Glomerular endothelial cell (primary cell): Measurements from ENCODE around the gene CRKL. TPM values are rescaled to one million over a fixed set of nuclear protein-coding genes. Genes with fewer than 3 reads are reported as not detected.
"Not testable (repeated sequence)": the region's sequence is repeated elsewhere in the genome, so short reads cannot be mapped to it uniquely, and the experiment has no call there.

Source experiments
- DNase-seq: peaks from one replicate; pipeline ENCODE4 v3.0.0-alpha.2; 2011; ENCODE audit warnings: low read depth, low spot score; ENCODE audit errors: extremely low read depth
- total RNA-seq: library from RNA; depleted of rRNA; stranded (reverse); fragments of >200 nt; gene quantifications from 2 replicates; pipeline ENCODE4 v1.2.3, GENCODE V29; 2015

CRKL gene
- total RNA-seq, 1 donor from 2014 or later = 51.5 TPM

DNA sequence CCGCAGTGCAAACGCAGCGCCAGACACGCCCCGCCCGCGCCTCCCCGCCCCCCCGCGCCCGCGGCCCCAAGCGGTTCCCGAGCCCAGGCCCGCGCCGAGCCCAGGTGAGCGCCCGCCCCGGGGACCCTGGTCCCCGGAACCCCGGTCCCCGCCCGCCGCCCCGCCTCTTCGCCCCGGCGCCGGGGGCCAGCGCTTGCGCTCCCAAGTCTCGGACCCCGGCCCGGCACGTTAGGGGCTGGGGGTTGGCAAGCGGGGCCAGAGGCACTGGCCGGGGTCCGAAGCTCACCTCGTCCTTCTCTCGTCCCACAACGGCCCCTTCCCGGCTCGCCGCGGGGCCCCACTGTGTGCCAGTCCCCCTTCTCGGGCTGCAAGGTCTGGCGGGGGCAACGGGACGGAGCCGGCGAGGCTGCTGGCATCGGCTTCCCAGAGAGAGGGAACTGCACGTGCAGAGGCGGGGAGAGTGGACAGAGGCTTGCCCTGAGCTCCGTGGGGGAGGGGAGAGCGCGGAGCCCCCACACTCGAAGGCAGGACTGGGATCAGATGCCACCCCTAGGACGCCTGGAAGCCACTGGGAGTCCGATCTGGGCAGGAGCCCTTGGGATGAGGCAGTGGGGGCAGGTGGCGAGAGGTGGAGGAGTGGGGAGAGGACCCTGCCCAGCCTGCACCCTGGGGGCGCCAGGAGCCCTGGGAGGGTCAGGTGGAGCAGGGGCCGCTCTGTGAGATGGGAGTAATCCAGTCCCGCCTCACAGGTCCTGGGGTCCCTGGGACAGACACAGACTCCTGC lies 48.1 kb downstream of the CRKL start:
- DNase-seq = no peak

DNA sequence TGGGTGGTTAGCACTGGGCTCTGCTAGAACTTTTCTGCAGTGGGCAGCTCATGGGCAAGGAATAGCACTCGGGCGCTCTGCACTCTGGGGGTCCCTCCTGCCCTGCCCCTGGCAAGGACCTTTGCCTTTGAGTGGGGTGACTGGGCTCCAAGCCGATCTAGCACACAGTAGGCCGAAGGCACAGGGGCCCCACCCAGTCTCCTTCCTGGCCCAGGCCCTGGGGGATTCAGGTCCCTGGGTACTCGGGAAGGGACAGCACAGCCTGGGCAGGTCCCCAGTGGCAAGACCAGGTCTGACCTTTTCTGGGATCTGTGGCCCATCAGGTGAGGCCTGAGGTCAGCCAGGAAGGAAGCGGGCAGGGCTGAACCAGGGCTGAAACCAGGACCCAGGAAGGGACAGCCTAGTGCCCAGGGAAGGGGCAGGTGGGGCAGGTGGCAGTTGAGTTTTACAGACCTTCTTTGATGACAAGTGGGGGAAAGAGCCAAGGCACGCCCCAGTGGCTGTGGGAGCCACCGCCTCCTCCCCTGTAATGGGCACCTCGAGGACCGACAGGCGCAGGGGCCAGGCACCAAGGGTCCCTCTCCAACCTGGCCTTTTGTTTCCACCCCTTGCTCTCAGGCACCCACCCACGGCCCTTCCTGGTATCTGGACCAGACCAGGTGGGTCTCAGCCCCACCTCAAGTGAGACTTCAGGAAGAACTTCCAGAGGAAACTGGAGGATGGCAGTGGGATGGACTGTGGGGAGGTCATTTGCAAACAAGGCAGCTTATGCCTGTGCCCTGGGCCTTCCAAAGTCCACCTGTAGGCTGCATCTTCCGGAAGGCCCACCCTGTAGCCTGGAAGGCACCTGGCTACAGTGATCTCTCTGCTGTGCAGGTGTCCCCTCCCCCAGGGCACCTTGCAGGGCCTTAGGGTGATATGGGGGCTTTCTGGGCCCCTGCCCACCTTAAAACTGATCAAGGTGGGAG lies 49.0 kb downstream of the CRKL start:
- no peak for DNase-seq

DNA sequence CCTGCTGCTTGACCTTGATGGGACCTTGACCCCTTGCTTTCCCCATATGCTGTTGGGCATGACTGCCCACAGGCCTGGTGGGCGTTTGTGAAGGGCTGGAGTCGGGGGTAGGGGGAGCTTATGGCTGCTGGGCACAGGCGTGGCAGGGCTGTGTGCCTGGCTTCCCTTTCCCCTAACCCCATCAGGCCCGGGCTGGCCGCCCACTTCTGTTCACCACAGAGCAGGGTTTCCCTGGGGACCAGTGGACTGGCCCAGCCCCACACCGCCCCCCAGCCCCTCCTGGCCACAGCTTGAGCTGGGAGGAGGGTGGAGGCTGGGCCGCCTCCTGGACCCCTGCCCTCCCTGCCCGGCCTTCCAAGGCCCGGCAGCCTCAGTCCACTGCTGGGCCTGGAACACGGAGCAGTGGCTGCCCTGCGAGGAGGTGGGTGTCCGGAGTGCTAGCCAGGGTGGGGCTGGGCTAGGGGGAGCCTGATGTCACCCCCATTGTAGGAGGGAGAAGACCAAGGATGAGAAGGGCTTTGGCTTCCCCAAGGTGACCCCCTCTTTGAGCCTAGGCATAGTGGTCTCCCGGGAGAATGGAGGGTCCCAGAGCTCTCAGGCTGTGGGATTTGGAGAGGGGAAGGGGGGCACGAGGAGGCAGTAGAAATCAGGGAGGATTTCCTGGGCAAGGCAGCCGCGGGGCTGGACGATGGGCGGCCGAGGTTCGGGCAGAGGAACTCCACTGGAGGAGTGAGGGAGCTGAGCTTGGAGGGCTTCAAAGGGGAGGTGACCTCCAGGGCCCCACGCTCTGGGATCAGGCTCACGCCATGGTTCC lies 49.9 kb downstream of the CRKL start, which contains the start of gene AIFM3:
TSS of gene AIFM3 (plus strand) at position 373 of the 814 bp plus-strand sequence. CDS start 690 bp downstream, outside the sequence.
- DNase-seq = no peak

DNA sequence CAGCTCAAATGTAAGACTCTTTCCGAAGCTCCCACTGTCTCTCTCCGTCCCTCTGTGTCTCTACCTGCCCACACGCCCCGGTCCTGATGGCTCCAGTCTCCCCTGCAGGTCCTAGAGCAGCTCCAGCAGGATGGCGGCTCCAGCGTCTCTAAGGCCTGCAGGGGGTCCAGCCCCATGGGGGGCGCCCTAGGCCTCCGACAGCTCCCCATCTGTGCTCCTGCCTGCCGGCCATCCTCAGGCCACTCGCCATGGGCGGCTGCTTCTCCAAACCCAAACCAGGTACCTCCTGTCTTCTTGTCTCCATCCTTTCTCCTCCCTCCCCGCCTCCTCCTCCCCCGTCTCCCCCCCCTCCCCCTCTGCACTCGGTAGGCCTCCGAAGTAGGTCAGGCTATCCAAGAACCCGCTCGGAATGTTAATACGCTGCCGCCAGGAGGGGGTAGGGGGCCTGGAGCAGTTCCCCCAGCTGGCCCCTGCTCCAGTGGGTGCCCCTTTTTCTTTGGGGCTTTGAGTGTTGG lies 50.5 kb downstream of the CRKL start:
- no peak for DNase-seq

DNA sequence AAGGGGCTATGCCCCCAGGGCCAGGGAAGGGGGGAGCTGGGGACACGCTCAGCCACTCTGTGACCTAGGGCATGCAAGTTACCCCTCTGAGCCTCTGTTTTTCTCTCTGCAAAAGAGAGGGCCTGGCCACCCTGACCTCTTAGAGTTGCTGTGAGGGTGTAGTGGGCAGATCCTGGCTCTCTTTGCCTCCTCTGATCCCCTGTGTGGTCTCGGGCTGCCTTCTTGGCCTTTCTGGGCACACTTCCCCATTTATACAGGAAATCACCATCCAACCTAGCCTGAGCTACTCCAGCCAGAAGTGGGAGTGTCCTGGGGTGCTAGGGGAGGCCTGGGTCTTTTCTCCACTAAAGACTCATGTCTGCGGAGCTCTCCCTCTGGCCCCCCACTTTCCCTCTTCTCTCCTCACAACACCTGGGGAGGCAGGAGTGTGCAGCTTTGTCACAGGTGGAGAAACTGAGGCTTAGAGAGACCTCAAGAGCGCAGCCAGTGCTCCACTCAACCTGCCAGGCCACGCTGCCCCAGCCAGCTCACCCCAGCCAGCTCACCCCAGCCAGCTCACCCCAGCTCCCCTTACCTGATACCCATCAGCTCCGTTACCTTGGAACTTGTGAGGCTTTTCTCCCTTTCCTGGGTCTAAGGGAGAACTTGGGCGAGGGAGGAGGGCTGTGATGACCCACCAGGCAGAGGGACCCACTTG lies 51.2 kb downstream of the CRKL start:
- no peak for DNase-seq

DNA sequence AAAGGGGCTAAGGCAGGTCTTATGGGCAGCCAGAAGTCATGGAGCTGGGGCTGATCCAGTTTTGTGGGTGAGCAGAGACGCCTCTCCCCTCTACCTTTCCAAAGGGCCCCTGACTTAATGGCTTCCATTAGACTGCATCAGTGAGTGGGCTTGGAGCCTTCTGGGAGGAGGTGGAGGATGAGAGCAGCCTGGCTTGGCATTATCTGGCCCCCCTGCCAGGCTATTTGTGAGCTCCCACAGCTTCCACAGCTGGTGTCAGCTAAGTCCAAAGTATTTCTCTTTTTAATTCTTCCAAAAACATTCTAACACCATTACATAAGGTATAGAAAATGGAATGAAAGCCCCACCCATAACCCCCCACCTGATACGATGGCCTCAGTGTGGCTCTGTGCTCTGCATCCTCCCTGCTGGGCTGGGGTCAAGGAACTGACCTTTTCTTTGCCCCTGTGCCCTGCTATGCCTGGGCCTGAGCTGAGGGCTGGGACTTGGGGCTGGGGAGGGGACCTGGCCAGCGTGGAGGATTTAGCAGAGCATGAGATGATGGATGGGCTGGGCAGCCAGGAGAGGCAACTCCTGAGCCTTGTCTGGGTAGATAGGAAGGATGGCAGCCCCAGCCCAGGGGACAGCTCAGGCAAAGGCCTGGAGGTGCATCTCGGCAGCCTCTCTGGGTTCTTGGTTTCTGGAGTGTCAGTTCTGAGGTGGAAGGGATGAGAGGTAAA lies 53.9 kb downstream of the CRKL start:
- DNase-seq = no peak

DNA sequence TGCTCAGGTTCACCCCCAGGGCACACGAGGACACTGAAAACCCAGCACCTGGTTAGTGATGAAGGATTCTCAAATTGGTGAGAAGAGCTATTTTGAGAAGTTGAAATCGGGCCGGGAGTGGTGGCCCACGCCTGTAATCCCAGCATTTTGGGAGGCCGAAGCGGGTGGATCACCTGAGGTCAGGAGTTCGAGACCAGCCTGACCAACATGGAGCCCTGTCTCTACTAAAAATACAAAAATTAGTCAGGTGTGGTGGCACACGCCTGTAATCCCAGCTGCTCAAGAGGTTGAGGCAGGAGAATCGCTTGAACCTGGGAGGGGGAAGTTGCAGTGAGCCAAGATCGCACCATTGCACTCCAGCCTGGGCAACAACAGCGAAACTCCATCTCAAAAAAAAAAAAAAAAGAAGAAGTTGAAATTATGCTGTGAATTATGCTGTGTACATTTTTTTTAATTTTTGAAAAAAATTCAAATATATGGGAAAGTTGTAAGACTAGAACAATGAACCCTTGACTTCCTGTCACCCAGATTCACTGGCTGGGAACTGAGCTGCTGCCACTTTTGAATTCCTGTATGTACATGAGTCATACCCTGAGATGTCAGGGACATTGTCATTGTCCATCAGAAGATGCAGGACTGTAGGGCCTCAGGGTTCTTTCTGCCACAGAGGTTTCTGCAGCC lies 54.9 kb downstream of the CRKL start:
- DNase-seq = not testable (repeated sequence)

DNA sequence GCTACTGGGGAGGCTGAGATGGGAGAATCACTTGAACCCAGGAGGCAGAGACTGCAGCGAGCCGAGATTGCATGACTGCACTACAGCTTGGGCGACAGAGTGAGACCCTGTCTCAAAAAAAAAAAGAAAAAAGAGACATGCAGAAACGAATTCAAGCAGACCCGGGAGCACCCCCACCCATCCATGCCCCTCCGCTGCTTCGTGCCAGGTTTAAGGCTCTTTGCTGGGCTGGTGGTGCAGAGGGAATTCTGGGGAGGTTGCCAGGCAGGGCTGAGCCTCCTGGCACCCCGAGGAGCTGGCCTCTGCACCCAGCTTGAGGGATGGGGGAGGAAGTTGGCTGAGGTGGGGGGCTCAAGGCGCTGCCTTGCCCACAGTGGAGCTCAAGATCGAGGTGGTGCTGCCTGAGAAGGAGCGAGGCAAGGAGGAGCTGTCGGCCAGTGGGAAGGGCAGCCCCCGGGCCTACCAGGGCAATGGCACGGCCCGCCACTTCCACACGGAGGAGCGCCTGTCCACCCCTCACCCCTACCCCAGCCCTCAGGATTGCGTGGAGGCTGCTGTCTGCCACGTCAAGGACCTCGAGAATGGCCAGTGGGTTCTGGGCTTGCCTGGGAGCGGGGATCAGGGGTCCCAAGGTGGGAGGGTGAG lies 55.8 kb downstream of the CRKL start:
- no peak for DNase-seq

DNA sequence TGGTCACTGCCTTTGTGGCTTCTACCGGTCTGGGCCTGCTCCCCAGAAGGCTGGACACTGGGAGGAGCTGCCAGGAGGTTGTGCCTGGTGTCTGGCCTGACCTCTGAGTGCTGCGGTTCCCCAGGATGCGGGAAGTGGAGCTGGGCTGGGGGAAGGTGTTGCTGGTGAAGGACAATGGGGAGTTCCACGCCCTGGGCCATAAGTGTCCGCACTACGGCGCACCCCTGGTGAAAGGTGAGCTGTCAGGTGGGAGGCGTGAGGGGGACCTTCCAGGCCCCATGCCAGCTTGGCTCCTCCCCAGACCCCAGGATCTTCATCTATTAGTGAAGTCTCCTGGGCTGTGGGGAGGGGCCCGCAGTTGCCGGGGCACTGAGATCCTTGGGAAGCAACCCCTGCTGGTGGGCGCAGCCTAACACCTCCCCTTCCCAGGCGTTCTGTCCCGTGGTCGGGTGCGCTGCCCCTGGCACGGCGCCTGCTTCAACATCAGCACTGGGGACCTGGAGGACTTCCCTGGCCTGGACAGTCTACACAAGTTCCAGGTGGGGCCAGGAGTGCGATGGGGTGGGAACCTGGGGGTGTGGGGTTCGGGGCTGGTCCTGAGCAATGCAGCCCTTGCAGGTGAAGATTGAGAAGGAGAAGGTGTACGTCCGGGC lies 56.6 kb downstream of the CRKL start:
- DNase-seq = no peak

DNA sequence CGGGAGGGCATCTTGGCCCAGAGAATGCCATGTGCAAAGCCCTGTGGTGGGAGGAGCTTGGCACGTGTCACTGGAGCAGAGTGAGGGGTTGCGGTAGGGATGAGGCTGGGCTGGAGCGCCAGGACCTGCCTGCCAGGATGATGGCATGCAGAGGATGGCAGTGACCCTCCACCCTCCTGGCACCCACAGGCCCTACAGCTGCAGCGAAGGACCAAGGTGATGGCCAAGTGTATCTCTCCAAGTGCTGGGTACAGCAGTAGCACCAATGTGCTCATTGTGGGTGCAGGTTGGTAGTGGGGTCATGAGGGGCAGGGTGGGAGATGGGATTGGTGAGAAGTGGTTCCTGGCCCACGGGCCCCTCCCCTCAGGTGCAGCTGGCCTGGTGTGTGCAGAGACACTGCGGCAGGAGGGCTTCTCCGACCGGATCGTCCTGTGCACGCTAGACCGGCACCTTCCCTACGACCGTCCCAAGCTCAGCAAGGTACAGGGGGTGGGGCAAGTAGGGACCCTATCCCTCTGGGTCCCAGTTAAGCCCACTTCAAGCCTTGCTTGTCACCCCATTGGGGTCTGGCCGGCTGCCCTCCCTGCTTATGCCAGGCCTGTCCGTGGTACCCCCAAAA lies 57.2 kb downstream of the CRKL start:
- DNase-seq = no peak

DNA sequence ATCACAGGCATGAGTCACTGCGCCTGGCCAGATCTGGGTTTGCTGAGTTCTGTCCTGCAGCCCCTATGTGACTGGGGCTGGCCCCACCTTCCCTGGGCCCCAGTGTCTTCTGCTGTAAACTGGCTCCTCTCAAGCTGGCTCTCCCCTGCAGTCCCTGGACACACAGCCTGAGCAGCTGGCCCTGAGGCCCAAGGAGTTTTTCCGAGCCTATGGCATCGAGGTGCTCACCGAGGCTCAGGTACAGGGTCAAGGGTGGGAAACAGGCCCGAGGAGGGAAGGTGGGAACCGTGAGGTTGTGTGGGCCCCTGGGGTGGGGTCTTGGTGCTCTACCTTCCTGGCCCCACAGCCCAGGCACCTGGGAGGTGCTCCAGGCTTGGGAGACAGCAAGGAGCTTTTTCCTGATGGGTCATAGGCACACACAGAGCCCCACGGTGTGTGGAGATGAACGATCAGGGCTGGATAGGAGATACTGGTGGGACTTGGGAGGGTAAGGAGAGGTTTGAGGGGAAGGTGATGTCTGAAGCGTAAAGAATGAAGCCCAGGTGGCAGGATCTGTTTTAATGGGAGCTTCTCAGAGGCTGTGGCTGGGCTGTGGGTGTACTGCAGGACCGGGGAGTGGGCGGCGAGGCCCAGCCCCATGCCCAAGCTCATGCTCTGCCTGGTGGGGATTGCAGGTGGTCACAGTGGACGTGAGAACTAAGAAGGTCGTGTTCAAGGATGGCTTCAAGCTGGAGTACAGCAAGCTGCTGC lies 58.5 kb downstream of the CRKL start:
- DNase-seq = no peak

DNA sequence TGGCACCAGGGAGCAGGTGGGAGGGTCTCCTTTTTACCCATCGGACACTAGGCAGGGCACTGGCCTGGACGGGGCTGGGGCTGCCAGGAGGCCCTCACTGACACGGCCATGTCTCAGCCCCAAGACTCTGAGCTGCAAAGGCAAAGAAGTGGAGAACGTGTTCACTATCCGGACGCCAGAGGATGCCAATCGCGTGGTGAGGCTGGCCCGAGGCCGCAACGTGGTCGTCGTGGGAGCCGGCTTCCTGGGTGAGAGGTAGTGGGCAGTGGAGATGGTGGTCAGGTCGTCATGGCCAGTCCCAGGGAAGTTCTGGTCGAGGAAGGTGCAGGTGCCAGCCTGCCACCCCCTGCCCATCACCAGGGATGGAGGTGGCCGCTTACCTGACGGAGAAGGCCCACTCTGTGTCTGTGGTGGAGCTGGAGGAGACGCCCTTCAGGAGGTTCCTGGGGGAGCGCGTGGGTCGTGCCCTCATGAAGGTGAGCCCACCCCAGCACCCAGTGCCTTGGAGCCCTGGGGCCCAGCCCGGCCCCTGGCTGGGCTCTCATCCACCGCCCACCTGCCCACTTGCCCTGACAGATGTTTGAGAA lies 59.2 kb downstream of the CRKL start:
- no peak for DNase-seq

DNA sequence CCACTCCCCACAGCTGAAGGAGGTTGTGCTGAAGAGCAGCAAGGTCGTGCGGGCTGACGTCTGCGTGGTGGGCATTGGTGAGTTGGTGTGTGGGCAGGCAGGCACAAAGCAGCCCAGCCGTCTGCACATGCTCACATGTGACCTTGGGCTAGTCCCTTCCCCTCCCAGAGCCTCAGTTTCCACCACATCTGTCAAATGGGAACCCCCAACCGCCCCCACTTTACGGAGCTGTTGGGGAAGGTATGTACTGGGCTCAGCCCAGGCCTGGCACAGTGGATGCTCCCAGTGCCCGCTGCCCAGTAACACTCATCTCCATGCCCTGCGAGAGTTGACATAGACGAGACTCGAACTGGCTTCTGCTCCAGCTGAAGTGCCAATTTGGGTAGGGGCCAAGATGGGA lies 59.8 kb downstream of the CRKL start:
- no peak for DNase-seq

DNA sequence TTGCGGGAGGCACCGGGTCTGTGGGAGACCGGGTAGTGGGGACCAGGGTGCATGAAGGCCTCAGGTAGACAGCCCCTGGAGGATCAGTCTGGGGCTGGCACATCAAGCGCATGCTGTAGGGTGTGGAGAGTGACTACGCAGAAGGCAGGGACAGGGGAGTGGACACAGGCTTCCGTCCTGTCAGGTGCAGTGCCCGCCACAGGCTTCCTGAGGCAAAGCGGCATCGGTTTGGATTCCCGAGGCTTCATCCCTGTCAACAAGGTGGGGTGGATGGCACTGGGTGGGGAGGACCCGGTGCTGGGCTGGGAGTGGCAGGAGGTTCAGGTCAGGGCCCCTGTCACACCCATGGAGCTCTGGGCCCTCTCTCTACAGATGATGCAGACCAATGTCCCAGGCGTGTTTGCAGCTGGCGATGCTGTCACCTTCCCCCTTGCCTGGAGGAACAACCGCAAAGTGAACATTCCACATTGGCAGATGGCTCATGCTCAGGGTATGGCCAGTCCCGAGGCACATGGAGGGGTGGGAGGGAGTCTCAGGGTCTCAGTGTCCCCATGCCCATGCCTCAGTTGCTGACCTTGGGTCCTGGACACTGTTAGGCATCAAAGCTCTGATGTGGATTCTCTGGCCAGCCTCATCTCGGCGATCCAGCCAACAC lies 60.4 kb downstream of the CRKL start:
- no peak for DNase-seq

DNA sequence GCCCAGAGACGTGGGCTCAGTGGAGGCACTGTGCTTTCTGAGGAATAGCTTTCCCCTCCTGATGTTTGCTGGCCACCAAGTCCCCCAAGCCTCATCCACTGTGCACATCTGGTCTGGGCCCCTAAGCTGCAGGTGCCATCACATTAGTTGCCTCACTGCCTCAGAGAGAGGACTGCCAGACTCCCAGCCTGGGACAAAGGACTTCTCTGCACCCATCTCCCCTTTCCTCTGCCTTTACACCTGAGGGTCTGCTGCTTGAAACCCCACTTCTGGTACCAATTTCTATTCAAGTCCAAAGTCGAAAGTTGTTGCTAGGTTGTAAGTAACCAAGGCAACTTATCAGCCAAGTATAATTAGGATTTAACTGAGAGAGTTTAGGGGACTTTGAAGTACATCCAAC lies 61.2 kb downstream of the CRKL start:
- no peak for DNase-seq
